GM12892 (cell line): ENCODE measurements around the gene COL16A1.

ENCODE experiments used
- POLR2A ChIP-seq: IDR thresholded peaks from 2 replicates; pipeline ENCODE4 v1.6.1; 2011; ENCODE audit warnings: low read depth, low read length, control low read depth
- POLR2AphosphoS5 ChIP-seq: IDR thresholded peaks from 2 replicates; pipeline ENCODE4 v1.6.1; 2011; ENCODE audit warnings: low read depth, low read length, control low read depth
- TAF1 ChIP-seq: IDR thresholded peaks from 2 replicates; pipeline ENCODE4 v1.6.1; 2011; ENCODE audit warnings: low read depth, mild to moderate bottlenecking, control low read depth, low read length, borderline replicate concordance

GRCh38 chr1:31746687-31747086 is 42.9 kb upstream of the COL16A1 start:
- TF ChIP-seq POLR2A (no peak), POLR2AphosphoS5 (no peak), TAF1 (no peak)
